HG02642 (cell line): ENCODE measurements around the gene IGFBP6.

Source experiments
- ATAC-seq: cut with Tn5 transposase; IDR thresholded peaks from one replicate; pipeline ENCODE4 v1.9.1; 2021; ENCODE audit warnings: mild to moderate bottlenecking; ENCODE audit not compliant: unreplicated experiment, poor library complexity

Gene IGFBP6

DNA sequence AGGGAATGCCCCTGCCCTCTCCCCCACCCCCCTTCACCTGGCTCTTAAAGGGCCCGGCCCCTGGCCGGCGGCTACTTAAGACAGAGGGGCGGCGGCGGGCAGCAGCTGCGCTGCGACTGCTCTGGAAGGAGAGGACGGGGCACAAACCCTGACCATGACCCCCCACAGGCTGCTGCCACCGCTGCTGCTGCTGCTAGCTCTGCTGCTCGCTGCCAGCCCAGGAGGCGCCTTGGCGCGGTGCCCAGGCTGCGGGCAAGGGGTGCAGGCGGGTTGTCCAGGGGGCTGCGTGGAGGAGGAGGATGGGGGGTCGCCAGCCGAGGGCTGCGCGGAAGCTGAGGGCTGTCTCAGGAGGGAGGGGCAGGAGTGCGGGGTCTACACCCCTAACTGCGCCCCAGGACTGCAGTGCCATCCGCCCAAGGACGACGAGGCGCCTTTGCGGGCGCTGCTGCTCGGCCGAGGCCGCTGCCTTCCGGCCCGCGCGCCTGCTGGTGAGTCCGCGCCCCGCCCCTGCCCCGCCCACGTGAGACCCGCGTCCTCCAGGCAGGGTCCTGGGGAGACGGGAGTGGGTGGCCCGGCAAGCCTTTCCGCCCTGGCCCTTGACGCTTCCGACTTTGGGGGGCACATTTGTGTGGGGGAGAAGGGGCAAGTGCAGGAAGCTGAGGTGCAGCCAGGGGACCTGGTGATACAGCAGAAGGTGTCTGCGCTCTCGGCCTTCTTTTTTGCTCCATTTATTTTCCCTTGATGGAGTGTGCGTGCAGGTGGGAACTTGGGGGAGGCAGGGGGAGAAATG, at the start of gene IGFBP6:
TSS of gene IGFBP6 (plus strand) at position 104 of the 790 bp plus-strand sequence. CDS start at position 155, 51 bp downstream.
- peak; percentile 52 for ATAC-seq

DNA sequence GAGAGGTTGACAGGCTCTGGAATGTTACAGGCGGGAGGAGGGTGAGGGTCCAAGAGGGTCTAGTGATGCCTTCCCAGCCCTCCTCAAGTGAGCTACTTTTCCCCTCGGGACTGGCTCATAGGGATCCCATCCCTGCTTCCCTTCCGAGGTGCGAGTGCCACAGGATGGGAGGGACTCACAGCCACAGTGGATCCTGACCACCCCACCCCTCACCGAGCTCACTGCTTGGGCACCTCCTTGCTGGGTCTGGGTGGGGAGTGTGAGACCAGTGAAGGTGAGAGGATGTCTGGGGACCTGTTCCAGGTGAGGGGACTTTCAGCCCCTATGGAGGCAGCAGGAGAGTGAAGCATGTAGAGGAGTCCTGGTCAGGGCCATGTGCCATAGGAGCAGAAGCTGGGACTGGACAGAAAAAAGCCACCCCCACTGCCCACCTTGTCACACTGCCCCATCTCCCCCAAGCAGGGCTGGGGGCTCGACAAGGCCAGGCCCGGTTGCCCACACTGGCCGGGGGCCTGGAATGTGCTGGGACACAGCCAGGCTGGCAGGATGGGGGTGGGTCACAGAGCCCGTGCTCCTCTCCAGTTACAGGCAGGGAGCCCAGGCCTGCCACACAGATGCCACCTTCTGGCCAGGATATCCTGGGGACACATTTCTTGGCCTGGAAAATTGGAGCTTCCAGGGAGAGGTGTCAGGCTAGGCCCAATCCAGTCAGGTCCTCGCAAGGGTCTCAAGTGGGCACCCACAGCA, 49.3 kb upstream of the IGFBP6 start:
- no peak for ATAC-seq

DNA sequence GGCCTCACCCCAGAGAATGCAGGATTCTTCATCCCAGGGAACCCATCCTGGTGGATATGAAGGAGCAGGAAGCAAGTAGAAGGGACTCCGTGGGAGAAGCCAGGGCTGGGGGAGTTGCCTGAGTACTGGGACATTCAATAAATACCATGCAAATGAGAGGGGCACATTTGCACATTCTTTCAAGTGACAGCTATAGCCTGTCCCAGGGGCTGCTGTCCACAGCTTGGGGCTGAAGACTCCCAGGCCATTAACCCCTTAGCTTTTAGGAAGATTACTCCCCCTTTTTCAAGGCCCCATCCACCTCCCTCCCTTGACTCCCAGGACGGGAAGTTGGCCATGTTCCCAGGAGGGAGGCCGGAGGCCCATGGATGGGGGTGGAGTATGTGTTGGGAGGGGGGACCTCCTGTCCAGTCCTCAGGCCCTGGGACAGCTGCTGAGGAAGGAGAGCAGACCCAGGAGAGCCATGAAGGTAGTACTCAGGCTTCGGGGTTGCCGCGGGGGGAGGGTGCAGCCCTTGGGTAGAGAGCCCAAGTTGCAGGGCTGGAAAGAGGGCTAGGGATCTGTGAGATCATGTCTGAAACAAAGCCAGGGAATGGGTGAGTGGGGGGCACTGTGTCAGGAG, 48.6 kb upstream of the IGFBP6 start:
- no peak for ATAC-seq

DNA sequence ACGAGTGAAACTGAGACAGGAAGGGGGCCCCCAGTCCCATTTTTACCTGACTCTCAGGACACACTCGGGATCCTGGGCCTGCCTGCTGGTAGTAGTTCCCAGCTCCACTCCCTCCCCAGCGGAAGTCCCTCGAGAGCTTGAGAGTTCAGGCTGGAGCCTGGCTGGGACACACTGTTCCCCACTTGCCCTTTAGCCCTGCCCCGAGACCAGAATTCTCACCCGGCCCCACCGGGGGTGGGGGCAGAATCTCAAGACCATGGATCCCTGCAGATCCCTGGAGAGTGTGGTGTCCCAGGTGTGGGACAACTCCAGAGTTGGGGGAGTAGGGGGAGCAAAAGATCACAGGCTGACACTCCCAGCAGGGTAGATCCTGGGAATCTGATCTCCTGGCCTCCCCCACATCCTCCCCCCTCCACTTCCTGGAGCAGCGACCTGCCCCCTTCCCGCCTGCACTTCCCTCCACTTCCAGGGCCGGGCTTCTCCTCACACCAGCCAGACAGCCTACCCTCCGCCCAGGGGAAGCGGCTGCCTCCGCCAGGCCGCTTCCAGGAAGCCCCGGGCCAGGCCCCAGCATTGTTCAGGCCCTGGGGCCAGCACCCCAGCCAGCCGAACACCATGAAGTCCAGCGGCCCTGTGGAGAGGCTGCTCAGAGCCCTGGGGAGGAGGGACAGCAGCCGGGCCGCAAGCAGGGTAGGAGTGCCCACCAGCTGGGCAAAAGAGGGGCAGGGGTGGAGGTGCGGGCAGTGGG, 47.7 kb upstream of the IGFBP6 start, which contains the start of gene TNS2:
TSS of gene TNS2 (plus strand) at position 495 of the 748 bp plus-strand sequence. CDS start at position 616, 121 bp downstream.
- no peak for ATAC-seq

GRCh38 chr12:53050426-53051057, 46.9 kb upstream of the IGFBP6 start:
- ATAC-seq = no peak

- ATAC-seq = no peak
Measured at GRCh38 chr12:53051058-53051880, 46.2 kb upstream of the IGFBP6 start.

DNA sequence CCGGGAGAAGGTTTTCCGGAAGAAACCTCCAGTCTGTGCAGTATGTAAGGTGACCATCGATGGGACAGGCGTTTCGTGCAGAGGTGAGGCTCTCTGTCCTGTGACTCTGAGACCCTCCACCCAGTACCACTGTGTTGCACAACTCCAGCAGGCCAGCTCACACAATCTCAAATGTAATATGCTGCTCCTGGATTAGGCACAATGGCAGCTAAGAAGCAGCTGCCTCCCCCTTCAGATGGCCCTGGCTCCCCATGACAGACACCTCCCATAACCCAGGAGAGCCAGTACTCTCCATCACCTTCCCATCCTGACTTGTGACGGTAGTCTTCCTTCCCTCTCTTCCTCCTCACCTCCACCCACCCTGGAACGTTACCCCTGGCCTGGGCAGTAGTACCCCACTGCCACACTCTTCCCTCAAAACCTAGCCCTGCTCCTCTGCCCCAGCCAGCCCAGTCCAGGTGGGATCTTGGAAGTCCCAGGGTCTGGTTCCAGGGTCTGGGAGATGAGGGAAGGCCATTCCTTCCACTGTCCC, 45.5 kb upstream of the IGFBP6 start:
- no peak for ATAC-seq

- no peak for ATAC-seq
Measured at GRCh38 chr12:53052419-53053217, 44.8 kb upstream of the IGFBP6 start.

DNA sequence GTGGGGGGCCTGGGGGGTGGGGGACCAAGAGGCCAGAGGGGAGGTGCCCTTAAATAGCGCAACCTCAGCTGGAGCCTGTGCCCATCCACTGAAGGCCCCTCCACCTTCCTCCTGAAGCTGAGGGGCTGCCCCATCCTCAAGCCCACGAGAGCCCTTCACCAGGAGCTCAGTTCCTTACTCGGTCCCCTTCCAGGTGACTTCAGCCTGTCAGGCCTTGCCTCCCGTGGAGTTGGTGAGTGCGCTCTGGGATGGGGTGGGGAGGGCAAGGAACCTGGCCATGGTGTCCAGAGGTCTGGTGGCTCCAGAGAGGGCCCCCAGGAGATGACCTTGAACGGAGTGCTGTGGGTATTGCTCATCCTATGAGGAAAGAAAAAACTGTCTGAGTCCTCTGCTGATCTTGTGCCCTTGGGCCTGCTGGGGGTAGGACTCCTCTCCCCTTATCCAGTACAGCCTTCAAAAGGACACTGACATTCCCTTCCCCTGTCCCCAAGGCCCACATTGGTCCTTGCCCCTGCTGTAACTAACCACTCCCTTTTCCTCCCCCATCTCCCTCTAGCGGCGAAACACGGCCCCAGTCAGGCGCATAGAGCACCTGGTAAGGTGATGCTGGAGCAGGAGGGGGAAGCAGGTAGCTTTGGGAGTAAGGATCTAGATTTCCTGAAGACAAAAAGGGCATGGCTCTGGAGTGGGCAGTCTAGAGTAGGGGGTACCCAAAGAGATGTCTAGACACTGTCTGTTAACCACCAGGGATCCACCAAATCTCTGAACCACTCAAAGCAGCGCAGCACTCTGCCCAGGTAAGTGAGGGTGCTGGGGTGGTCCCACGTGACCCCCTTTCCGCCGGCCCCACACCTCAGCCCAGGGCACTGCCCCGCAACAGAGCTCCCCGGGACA, 44.0 kb upstream of the IGFBP6 start:
- no peak for ATAC-seq

DNA sequence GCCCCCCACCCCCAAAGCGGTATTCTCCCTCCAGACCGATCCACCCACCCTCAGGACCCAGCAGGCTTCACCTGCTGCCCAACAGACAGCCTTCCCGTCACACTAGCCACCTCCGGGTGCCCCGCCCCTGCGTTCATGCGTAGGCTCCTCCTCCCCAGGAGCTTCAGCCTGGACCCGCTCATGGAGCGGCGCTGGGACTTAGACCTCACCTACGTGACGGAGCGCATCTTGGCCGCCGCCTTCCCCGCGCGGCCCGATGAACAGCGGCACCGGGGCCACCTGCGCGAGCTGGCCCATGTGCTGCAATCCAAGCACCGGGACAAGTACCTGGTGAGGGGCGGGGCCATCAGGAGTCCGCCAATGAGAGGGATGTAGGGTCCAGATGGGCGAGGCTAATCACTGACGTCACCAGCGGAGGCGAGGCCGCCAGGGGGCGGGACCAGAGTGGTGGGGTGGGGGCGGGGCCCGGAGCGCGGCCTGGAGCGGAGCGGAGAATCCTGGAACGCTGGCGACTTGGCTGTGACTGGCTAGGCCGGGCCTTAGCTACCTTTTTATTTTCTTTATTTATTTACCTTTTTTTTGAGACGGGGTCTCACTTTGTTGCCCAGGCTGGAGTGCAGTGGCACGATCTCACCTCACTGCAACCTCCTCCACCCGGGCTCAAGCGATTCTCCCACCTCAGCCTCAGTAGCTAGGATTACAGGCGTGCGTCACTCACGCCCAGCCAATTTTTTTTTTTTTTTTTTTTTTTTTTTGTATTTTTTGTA, 43.2 kb upstream of the IGFBP6 start:
- peak; percentile 89 for ATAC-seq

GRCh38 chr12:53055471-53056266, 41.8 kb upstream of the IGFBP6 start:
- no peak for ATAC-seq

GRCh38 chr12:53056296-53056695, 41.2 kb upstream of the IGFBP6 start:
- no peak for ATAC-seq

- ATAC-seq = no peak
Measured at GRCh38 chr12:53056901-53057300, 40.6 kb upstream of the IGFBP6 start.

DNA sequence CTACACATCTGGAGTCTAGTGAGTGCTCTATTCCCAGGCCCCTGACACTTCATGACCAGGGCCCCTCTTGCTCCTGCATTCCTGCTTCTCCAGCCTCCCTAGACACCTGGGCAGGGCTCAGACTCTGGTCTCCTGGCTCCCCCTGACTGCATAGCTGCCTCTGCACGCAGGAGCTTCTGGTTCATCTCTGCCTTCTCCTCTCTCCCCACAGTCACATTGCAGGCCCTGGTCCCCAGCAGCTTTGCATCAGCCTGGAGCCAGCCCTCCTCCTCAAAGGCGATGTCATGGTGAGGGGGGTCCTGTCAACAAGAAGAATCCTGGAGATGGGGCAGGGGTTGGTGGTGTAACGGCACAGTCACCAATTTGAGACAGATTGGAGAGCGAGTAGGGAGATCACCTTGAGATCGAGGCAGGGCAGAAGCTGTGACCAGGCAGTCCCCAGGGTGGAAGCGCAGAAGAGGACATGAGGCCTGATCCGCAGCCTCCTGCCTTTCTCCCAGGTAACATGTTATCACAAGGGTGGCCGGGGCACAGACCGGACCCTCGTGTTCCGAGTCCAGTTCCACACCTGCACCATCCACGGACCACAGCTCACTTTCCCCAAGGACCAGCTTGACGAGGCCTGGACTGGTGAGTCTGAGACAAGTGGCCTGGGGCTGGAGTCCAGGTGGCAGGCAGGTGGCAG, 39.5 kb upstream of the IGFBP6 start:
- no peak for ATAC-seq
